NOMO-1 treated with dmso at 0.1 percent for 144 hours (cell line): ENCODE measurements around the gene TTN.
A peak's percentile ranks its signal among the peaks of the same experiment; 100 is the strongest.
"Not testable (repeated sequence)": the region's sequence is repeated elsewhere in the genome, so short reads cannot be mapped to it uniquely, and the experiment has no call there.

ENCODE experiments used
- DNase-seq: peaks from one replicate; lab custom pipeline; 2025; ENCODE audit not compliant: unreplicated experiment; lab: John Stamatoyannopoulos, UW

TTN gene

DNA sequence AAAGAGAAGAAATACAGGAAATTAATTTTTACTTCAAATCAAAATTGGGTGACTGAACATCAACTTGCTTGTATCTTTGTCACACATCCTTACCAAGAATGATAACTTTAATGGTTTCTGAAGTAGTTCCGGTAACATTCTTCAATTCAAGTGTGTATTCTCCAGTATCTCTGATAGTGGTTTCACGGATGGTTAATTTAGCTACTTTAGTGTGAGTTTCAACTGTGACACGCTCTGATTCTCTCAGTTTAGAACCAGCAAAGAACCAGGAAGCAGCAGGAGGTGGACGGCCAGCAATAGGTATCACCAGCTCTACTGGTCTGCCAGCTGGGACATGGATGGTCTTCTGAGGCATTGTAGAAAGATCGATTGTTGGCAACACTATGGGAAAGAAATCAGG, 264.7 kb downstream of the TTN start:
- DNase-seq: no peak

DNA sequence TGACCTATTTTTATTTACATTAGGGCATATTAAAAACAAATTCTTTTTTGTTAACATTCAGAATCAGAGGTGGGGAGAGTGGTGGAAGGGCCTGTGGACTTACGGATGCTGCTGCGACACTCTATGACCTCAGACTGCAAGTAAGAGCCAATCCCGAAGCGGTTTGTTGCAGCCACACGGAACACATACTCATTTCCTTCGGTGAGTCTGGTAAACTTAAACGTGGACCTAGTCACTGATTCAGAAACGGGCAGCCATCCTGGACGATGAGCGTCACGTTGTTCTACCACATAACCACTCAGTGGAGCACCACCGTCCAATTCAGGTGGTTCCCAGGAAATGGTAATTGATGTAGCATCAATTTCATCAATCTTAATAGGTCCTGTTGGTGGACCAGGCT, 265.1 kb downstream of the TTN start:
- no peak for DNase-seq

DNA sequence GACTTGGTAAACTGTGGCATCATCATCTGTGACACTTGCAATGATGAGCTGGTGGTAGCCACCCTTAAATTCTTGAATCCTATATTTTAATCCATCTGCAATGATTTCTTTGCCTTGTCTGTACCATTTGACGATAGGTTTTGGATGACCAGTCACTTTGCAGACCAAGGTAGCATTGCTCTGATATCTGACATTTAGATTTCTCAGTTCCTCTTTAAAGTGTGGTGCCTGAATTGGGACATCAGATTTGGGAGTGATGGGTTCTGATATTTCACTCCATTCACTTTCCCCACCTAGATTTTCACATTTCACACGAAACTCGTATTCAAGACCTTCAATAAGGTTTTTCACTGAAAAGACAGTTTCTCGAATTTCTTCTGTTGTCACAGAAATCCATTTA, 271.2 kb downstream of the TTN start:
- no peak for DNase-seq

- DNase-seq: no peak
Observed at GRCh38 chr2:178531168-178531567, 276.1 kb downstream of the TTN start.

DNA sequence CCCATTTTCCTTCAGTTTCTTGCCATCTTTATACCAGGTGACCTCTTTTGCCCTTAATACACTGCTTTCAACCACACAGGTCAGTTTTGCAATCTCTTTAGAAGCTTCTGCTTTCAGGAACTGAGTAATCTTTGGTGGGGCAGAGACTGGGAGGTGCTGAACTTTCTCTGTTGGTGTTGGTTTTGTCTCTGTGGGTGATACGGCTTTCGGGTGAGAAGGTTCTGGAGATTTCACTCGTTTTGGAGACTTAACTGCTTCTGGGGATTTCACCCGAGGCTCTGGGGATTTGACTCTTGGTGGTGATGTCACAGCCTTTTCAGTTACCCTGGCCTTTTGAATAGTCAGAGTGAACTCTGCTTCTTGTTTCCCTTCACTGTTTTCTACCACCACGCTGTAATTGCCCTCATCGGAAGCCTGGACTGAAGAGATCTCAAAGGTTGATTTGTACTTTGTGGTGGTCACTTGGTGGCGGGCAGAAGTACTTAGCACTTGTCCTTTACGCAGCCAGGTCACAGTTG, 276.5 kb downstream of the TTN start:
- peak; percentile 85 for DNase-seq

DNA sequence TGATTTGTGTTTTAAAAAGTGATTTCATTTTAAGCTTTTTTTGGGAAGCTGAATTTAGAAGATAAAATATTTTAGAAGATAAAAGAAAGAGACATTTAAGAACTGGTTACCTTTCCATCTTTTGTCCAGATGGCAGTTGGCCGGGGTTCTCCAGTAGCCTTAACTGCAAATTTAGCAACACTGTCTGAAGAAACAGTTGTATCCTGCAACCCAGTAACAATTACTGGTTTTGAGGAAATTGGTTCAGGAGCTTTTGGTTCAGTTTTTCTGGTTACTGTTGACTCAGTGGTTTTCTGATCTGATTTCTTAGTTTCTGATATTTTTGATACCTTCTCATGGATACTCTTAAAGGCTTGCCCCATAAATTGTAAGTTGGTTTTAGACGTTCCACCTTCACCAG, 277.1 kb downstream of the TTN start:
- no peak for DNase-seq

- no peak for DNase-seq
Observed at GRCh38 chr2:178529194-178529593, 278.0 kb downstream of the TTN start.

- DNase-seq: no peak
Observed at GRCh38 chr2:178528647-178529046, 278.6 kb downstream of the TTN start.

- DNase-seq: no peak
Observed at GRCh38 chr2:178527592-178527991, 279.6 kb downstream of the TTN start.

GRCh38 chr2:178526256-178526655, 281.0 kb downstream of the TTN start:
- DNase-seq: no peak

GRCh38 chr2:178525460-178525859, 281.8 kb downstream of the TTN start:
- not testable (repeated sequence) for DNase-seq

GRCh38 chr2:178525010-178525409, 282.2 kb downstream of the TTN start:
- DNase-seq: not testable (repeated sequence)

DNA sequence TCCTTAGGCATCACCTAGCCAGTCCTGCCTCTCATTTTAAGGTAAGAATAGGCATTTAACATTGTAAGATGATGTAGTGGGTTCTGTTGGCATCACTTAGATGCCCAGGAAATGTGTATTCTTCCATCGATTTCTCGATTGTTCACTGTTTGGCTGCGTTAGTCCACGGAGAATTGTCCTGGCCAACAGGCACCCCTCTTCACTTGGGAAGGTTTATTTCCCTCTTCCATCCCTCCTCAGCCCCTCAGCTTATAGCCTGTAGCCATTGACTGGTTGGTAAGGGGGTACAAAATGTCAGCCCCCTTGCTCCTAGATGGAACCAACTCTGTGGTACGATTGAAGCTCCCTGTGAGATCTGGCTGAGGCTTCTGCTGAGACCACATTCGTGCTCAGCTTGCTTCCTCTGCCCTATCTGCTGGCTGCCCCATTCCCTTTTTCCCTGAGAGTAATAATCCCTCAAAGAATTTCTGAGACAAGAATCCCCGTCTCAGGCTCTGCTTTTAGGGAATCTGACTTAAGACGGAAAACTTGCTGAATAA, 283.6 kb downstream of the TTN start:
- no peak for DNase-seq

DNA sequence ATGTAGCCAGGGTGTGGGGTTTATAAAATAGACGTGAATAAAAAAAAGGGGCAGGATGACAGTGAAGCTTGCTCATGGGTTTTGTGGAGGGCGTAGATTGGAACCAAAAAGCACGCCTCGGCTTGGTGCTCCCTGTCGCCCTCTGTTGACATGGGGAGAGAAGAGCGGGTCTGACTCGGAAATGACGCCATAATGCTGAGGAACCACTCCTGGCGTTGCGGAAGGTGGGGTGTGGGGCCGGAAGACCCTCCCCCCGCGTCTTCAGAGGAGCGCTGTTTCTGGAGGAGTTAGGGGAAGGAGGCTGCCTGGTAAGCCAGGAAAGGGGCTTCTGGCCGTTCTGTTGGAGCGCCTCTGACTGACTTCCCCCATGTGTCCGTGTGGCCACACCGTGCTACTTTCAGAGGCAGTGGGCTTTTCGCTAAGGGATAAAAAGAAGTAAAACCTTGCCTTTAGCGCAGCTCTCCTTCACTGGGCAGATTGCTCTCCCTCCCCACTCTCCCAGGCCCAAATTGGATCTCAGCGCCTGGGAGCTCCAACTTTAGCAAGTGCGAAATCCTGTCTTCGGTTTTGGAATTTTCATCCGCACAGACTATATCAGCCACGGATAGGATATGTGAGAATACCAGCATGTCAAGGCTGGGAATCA, 284.1 kb downstream of the TTN start:
- DNase-seq: peak; percentile 95

- no peak for DNase-seq
Observed at GRCh38 chr2:178521304-178522150, 285.7 kb downstream of the TTN start.

GRCh38 chr2:178517496-178517895, 289.7 kb downstream of the TTN start:
- no peak for DNase-seq

DNA sequence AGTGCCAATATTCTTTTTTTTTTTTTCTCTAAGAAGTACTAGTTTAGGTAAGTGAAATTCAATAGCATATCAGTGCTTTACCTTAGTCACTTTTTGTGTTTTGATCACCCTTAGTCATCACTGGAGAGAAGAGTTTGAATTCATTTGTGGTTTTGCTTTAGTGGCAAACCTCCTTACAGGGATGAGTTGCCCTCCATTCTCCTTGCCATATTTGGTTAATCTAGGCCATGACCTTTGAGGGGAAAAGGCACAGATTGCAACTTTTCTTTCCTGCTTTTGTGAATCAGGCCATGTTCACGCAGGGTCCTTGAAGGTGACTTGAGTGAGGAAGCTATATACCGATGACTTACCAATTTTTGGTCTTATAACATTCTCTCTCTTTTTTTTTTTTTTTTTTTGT, 292.6 kb downstream of the TTN start:
- no peak for DNase-seq

DNA sequence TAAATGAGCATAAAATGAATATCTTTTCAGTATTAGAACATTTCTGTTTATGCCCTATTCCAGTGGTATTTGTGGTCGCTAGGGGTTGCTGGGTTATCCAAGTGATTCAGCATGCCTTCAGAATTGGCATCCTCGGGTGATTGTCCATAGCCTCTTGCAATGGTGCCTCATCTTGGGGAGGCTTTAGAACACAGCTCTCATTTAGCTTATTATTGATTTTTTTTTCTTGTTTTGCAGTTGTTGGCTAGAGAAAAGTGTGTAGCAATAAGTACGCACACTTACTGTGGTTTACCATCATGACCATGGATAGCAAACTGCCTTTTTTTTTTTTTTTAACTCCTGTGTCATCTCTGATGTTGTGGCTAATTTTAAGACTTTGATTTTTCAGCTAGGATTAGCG, 293.3 kb downstream of the TTN start:
- DNase-seq: no peak

GRCh38 chr2:178512484-178512883, 294.7 kb downstream of the TTN start:
- no peak for DNase-seq

DNA sequence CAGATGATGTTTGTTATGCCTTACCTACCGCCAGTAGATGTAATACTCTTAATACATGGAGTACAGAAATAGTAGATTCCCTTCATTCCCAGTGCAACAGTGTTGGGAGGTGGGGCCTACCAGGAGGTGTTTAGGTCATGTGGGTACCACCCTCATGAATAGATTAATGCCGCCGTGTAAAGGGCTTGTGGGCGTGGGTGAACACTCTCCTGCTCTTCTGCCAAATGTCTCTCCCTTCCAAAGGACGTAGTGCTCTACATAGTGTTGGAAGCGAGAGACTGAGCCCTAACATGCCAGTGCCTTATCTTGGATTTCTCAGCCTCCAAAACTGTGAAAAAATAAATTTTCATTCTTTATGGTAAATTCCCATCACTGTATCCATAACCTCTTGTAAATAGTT, 296.8 kb downstream of the TTN start:
- no peak for DNase-seq

DNA sequence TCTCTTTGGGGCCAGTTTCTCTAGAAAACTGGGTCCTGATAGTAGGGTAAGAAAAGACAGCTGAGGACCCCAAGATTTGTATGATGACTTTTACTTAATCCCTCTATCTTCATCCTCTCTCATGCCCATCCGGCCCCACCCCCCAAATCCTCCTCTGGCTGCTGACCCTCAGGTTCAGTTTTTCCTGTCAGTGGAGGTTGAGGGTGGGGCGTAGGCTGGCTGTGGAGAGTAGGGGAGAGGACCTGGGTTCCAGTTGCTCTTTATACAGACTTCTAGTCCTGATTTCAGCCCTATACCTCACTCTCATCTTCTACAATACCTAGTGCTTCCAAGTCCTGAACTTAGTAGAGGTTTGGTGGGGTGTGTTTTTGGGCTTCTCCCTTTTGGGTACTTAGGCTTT, 298.6 kb downstream of the TTN start:
- DNase-seq: no peak

GRCh38 chr2:178506949-178507348, 300.3 kb downstream of the TTN start:
- no peak for DNase-seq
